Astrocyte of the spinal cord (primary cell): ENCODE data around the gene NEIL1.

Source experiments
- DNase-seq: peaks from one replicate; pipeline ENCODE4 v3.0.0; 2011; ENCODE audit warnings: low read depth, low spot score
- H3K4me3 ChIP-seq: 2 replicates; pipeline ENCODE4 v1.5.1; 2011; ENCODE audit warnings: low read depth, mild to moderate bottlenecking, low read length, moderate library complexity
- CTCF ChIP-seq: IDR thresholded peaks from 2 replicates; pipeline ENCODE4 v1.5.1; 2012; ENCODE audit warnings: low read depth, mild to moderate bottlenecking, low read length, inconsistent platforms
- in situ Hi-C: cut with HindIII; loops from 2 replicates; pipeline ENCODE4 v1.10.0; 2017; ENCODE audit warnings: low sequenced_read_pairs

Gene NEIL1

GRCh38 chr15:75389791-75390382 lies 43.0 kb downstream of the NEIL1 start:
- in situ Hi-C loops, result no loop called here

GRCh38 chr15:75397494-75397893 lies 50.7 kb downstream of the NEIL1 start:
- in situ Hi-C loops, result no loop called here
- TF ChIP-seq CTCF, result no peak
- DNase-seq, result peak; percentile 3
- no peak overlapping the region for H3K4me3 ChIP-seq

More at GRCh38 chr15:75389791-75390382, 43.0 kb downstream of the NEIL1 start:
- no peak overlapping the region for H3K4me3 ChIP-seq
- TF ChIP-seq CTCF, result no peak
- peak; percentile 10 for DNase-seq

GRCh38 chr15:75403892-75404291 lies 57.1 kb downstream of the NEIL1 start:
- no peak for DNase-seq
- no peak overlapping the region for H3K4me3 ChIP-seq
- in situ Hi-C loops, result no loop called here
- TF ChIP-seq CTCF, result no peak
